HG02943 (cell line): ENCODE measurements around the gene GTF2IRD1.
"Not testable (repeated sequence)": the region's sequence is repeated elsewhere in the genome, so short reads cannot be mapped to it uniquely, and the experiment has no call there.

Experiments used
- ATAC-seq: cut with Tn5 transposase; IDR thresholded peaks from one replicate; pipeline ENCODE4 v1.9.1; 2021; ENCODE audit warnings: mild to moderate bottlenecking, low read depth, moderate library complexity; ENCODE audit not compliant: unreplicated experiment

The GTF2IRD1 gene

GRCh38 chr7:74623135-74623534, 169.4 kb downstream of the GTF2IRD1 start:
- ATAC-seq = no peak

- no peak for ATAC-seq
Measured at GRCh38 chr7:74625446-74625845, 171.7 kb downstream of the GTF2IRD1 start.

- ATAC-seq = no peak
Measured at GRCh38 chr7:74627661-74628411, 174.1 kb downstream of the GTF2IRD1 start.

DNA sequence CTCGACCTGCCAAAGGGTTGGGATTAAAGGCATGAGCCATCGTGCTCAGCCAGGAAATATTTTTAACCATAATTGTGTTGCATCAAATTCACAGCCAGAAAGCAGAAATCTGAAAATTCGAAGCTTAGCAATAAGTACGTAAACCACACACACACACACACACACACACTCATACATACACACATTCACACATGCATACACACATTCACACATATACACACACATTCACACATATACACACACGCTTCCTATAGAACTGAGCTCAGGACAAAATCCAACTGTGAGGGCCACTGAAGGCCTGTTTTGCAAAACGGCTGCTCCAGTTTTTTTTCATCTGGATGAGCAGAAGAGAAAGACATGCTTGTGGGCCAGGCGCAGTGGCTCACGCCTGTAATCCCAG, 178.8 kb downstream of the GTF2IRD1 start:
- no peak for ATAC-seq

DNA sequence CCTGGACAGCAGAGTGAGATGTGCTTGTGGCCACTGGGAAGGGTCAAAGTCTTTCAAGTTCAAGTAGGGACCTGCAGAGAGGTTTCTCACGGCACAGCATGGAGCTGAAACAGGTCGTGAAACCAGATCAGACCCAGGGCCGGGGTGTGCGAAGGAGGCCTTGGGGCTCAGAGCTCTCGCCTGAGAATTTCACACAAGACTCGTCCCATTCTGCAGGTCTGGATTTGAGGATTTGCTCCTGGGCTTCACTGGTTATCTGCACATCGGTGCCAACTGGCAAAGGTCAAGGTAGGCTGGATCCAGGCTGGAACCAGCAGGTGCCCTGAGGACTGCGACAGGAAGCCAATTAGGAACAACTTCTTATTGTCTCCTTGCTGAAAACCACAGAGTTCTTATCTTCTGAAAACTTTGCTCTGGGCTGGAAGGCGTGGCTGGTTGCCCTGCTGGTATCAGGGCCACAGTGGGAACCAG, 179.8 kb downstream of the GTF2IRD1 start:
- no peak for ATAC-seq

GRCh38 chr7:74637745-74638144, 184.0 kb downstream of the GTF2IRD1 start:
- ATAC-seq = no peak

- ATAC-seq = peak; percentile 85
Measured at GRCh38 chr7:74650055-74650454, 196.3 kb downstream of the GTF2IRD1 start.

DNA sequence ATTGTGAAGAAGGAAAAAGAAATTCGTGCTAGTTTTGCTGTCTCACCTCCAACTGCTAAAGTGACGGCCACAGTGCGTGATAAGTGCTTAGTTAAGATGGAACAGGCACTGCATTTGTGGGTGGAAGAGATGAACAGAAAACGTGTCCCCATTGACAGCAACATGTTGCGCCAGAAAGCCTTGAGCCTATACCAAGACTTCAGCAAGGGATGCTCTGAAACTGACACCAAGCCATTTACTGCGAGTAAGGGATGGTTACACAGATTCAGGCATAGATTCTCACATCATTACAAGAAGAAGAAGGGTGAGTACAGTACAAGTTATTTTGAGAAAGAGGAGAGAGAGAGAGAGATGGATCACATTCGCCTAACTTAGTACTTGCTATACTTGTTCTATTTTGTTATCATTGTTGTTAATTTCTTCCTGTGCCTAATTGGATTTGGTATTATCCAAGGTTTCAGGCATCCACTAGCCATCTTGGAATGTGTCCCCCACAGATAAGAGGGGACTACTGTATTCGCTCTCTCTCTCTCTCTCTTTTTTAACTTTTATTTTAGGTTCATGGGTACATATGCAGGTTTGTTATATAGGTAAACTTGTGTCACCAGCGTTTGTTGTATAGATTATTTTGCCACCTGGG, 196.9 kb downstream of the GTF2IRD1 start:
- ATAC-seq = peak; percentile 39

- ATAC-seq = not testable (repeated sequence)
Measured at GRCh38 chr7:74651133-74651504, 197.4 kb downstream of the GTF2IRD1 start.
